Transverse colon (tissue), 4 donors: ENCODE data around the gene KRI1.

Experiments
- EP300 ChIP-seq: sonication (generic); formaldehyde crosslinking; IDR thresholded peaks from one replicate; pipeline ENCODE4 v1.6.1; 2017; ENCODE audit warnings: antibody characterized with exemption, low read depth
- POLR2A ChIP-seq: fragments of 450-650 bp; IDR thresholded peaks from one replicate; pipeline ENCODE4 v1.6.1; 2016; ENCODE audit warnings: antibody characterized with exemption, mild to moderate bottlenecking, moderate library complexity
- POLR2AphosphoS5 ChIP-seq, 3 donors: sonication (generic); formaldehyde crosslinking; IDR thresholded peaks; one replicate each; pipeline ENCODE4 v1.6.1; 2016; ENCODE audit warnings: antibody characterized with exemption in 3 of 3
- TF ChIP-seq, protein P1 (sequence below), 5 experiments: fragments of 200-600 bp in 3 of 5; fragments of 450-650 bp in 2 of 5; sonication (generic) in 3 of 5; IDR thresholded peaks; 1 replicate in 2 of 5; 2 replicates in 3 of 5; pipeline ENCODE4 v1.5.1; 2016 to 2017; ENCODE audit warnings: antibody characterized with exemption in 5 of 5, inconsistent platforms in 3 of 5, mild to moderate bottlenecking in 2 of 5, moderate library complexity in 1 of 5

DNA sequence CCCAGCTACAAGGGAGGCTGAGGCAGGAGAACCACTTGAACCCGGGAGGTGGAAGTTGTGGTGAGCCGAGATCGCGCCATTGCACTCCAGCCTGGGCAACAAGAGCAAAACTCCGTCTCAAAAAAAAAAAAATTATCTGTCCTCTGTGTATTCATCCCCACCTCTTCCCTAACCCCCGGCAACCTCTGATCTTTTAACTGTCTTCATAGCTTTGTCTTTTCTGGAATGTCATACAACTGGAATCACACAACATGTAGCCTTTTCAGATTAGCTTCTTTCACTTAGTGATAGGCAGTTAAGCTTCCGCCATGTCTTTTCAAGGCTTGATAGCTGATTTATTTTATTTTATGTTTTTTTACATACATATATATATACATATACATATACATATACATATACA is 40.2 kb downstream of the KRI1 start:
- TF ChIP-seq, protein P1, sequence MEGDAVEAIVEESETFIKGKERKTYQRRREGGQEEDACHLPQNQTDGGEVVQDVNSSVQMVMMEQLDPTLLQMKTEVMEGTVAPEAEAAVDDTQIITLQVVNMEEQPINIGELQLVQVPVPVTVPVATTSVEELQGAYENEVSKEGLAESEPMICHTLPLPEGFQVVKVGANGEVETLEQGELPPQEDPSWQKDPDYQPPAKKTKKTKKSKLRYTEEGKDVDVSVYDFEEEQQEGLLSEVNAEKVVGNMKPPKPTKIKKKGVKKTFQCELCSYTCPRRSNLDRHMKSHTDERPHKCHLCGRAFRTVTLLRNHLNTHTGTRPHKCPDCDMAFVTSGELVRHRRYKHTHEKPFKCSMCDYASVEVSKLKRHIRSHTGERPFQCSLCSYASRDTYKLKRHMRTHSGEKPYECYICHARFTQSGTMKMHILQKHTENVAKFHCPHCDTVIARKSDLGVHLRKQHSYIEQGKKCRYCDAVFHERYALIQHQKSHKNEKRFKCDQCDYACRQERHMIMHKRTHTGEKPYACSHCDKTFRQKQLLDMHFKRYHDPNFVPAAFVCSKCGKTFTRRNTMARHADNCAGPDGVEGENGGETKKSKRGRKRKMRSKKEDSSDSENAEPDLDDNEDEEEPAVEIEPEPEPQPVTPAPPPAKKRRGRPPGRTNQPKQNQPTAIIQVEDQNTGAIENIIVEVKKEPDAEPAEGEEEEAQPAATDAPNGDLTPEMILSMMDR (IDR thresholded peaks at IDR 0.05) = no peak
- no peak for TF ChIP-seq POLR2A
- no peak for TF ChIP-seq POLR2AphosphoS5 (IDR thresholded peaks at IDR 0.05)
- TF ChIP-seq EP300 = no peak
